ENCODE measurements around the gene HS3ST4. TPM values are rescaled to one million over a fixed set of nuclear protein-coding genes. Genes with fewer than 3 reads are reported as not detected.

HS3ST4 gene
- total RNA-seq, 1 donor from 2014 or later: 1.2 TPM

- FAIRE-seq (no peak), DNase-seq (ENCODE audit: low read depth) (no peak)
- TF ChIP-seq CTCF (IDR thresholded peaks at IDR 0.05; ENCODE audit: insufficient read depth, low read depth, low read length): no peak
- TF ChIP-seq EZH2 (IDR thresholded peaks at IDR 0.05; ENCODE audit: insufficient read depth, low read length): no peak
- Histone ChIP-seq H4K20me1 (ENCODE audit: insufficient read depth, low read length) (no peaks in the 10 kb centered on the region), H3K36me3 (ENCODE audit: insufficient read depth, low read length) (no peaks in the 10 kb centered on the region), H3K4me2 (ENCODE audit: low read length) (no peak overlapping the region), H3K9ac (ENCODE audit: low read length) (no peak overlapping the region), H3K9me3 (ENCODE audit: insufficient read depth, low read depth, low read length) (no peaks in the 10 kb centered on the region), H2AFZ (ENCODE audit: low read depth, low read length) (no peak overlapping the region), H3K27ac (ENCODE audit: low read depth, low read length) (no peak overlapping the region), H3K27me3 (ENCODE audit: insufficient read depth, low read length) (no peaks in the 10 kb centered on the region), H3K4me3 (ENCODE audit: insufficient read depth, low read depth, low read length) (no peak overlapping the region), H3K4me1 (ENCODE audit: insufficient read depth, low read length) (no peaks in the 10 kb centered on the region), H3K79me2 (ENCODE audit: insufficient read depth, low read length) (no peaks in the 10 kb centered on the region)
- Mint-ChIP-seq H3K4me1 (ENCODE audit: low read depth, unreplicated experiment) (no peaks in the 10 kb centered on the region), H3K27ac (ENCODE audit: unreplicated experiment) (no peak overlapping the region), H3K36me3 (ENCODE audit: low read depth, unreplicated experiment) (no peaks in the 10 kb centered on the region), H3K4me3 (ENCODE audit: unreplicated experiment) (no peak overlapping the region), H3K27me3 (ENCODE audit: low read depth, unreplicated experiment) (no peaks in the 10 kb centered on the region), H3K9me3 (ENCODE audit: unreplicated experiment) (no peaks in the 10 kb centered on the region)
Observed at GRCh38 chr16:25726430-25727098, 34.8 kb downstream of the HS3ST4 start.

GRCh38 chr16:25729188-25729915 is 37.6 kb downstream of the HS3ST4 start:
- Mint-ChIP-seq H3K27ac (ENCODE audit: unreplicated experiment) (no peak overlapping the region), H3K27me3 (ENCODE audit: low read depth, unreplicated experiment) (no peaks in the 10 kb centered on the region), H3K4me1 (ENCODE audit: low read depth, unreplicated experiment) (no peaks in the 10 kb centered on the region), H3K4me3 (ENCODE audit: unreplicated experiment) (no peak overlapping the region), H3K36me3 (ENCODE audit: low read depth, unreplicated experiment) (no peaks in the 10 kb centered on the region), H3K9me3 (ENCODE audit: unreplicated experiment) (no peaks in the 10 kb centered on the region)
- Histone ChIP-seq H3K27me3 (ENCODE audit: insufficient read depth, low read length) (no peaks in the 10 kb centered on the region), H2AFZ (ENCODE audit: low read depth, low read length) (no peak overlapping the region), H3K4me3 (ENCODE audit: insufficient read depth, low read depth, low read length) (no peak overlapping the region), H3K9me3 (ENCODE audit: insufficient read depth, low read depth, low read length) (no peaks in the 10 kb centered on the region), H4K20me1 (ENCODE audit: insufficient read depth, low read length) (no peaks in the 10 kb centered on the region), H3K9ac (ENCODE audit: low read length) (no peak overlapping the region), H3K4me1 (ENCODE audit: insufficient read depth, low read length) (no peaks in the 10 kb centered on the region), H3K27ac (ENCODE audit: low read depth, low read length) (no peak overlapping the region), H3K4me2 (ENCODE audit: low read length) (no peak overlapping the region), H3K79me2 (ENCODE audit: insufficient read depth, low read length) (no peaks in the 10 kb centered on the region), H3K36me3 (ENCODE audit: insufficient read depth, low read length) (no peaks in the 10 kb centered on the region)
- DNase-seq (ENCODE audit: low read depth): no peak
- no peak for FAIRE-seq
- TF ChIP-seq CTCF (IDR thresholded peaks at IDR 0.05; ENCODE audit: insufficient read depth, low read depth, low read length) (no peak), EZH2 (IDR thresholded peaks at IDR 0.05; ENCODE audit: insufficient read depth, low read length) (no peak)

- H3K4me3 ChIP-seq (ENCODE audit: insufficient read depth, low read depth, low read length): no peak overlapping the region
- H3K4me2 ChIP-seq (ENCODE audit: low read length): no peak overlapping the region
- no peak overlapping the region for H3K27ac ChIP-seq (ENCODE audit: low read depth, low read length)
- no peak overlapping the region for H2AFZ ChIP-seq (ENCODE audit: low read depth, low read length)
- H3K36me3 ChIP-seq (ENCODE audit: insufficient read depth, low read length): no peaks in the 10 kb centered on the region
- no peak overlapping the region for H3K27ac Mint-ChIP-seq (ENCODE audit: unreplicated experiment)
- no peaks in the 10 kb centered on the region for H4K20me1 ChIP-seq (ENCODE audit: insufficient read depth, low read length)
- no peaks in the 10 kb centered on the region for H3K27me3 ChIP-seq (ENCODE audit: insufficient read depth, low read length)
- H3K79me2 ChIP-seq (ENCODE audit: insufficient read depth, low read length): no peaks in the 10 kb centered on the region
- H3K27me3 Mint-ChIP-seq (ENCODE audit: low read depth, unreplicated experiment): no peaks in the 10 kb centered on the region
- H3K4me1 ChIP-seq (ENCODE audit: insufficient read depth, low read length): no peaks in the 10 kb centered on the region
- no peaks in the 10 kb centered on the region for H3K9me3 Mint-ChIP-seq (ENCODE audit: unreplicated experiment)
- H3K4me1 Mint-ChIP-seq (ENCODE audit: low read depth, unreplicated experiment): no peaks in the 10 kb centered on the region
- H3K9ac ChIP-seq (ENCODE audit: low read length): no peak overlapping the region
- no peak for TF ChIP-seq EZH2 (IDR thresholded peaks at IDR 0.05; ENCODE audit: insufficient read depth, low read length)
- H3K4me3 Mint-ChIP-seq (ENCODE audit: unreplicated experiment): no peak overlapping the region
- no peaks in the 10 kb centered on the region for H3K36me3 Mint-ChIP-seq (ENCODE audit: low read depth, unreplicated experiment)
- DNase-seq (ENCODE audit: low read depth) (no peak), FAIRE-seq (no peak)
- no peaks in the 10 kb centered on the region for H3K9me3 ChIP-seq (ENCODE audit: insufficient read depth, low read depth, low read length)
Observed at GRCh38 chr16:25730396-25730795, 38.6 kb downstream of the HS3ST4 start.

Measured in astrocyte (in vitro differentiated cells and primary cell).